Measurements from ENCODE around the gene HNRNPH3. TPM values are rescaled to one million over a fixed set of nuclear protein-coding genes. Genes with fewer than 3 reads are reported as not detected.
"Not testable (repeated sequence)": the region's sequence is repeated elsewhere in the genome, so short reads cannot be mapped to it uniquely, and the experiment has no call there.

Gene HNRNPH3
- total RNA-seq, 4 donors from 2014 or later, result 30.6 to 63.4 (median 56.3) TPM

GRCh38 chr10:68303849-68304412 lies 27.9 kb upstream of the HNRNPH3 start:
- no peak for ATAC-seq
- Histone ChIP-seq H3K27ac (no peak overlapping the region), H3K27me3 (no peaks in the 10 kb centered on the region), H3K36me3 (no peaks in the 10 kb centered on the region), H3K9me3 (no peaks in the 10 kb centered on the region), H3K4me3 (no peak overlapping the region), H3K4me1 (peaks cover 0 to 5% (median 4%) of the 10 kb centered on the region in 3 donors)
- TF ChIP-seq CTCF (IDR thresholded peaks at IDR 0.05) (no peak), POLR2A (IDR thresholded peaks at IDR 0.05) (no peak), EP300 (IDR thresholded peaks at IDR 0.05) (no peak)
- WGBS, 2 donors (ENCODE audit: low coverage in 1 of 2), result 69 to 80% methylated on average over 6 to 7 of the region's 7 CpGs

GRCh38 chr10:68305854-68306253 lies 26.0 kb upstream of the HNRNPH3 start:
- TF ChIP-seq POLR2A (IDR thresholded peaks at IDR 0.05) (no peak), CTCF (IDR thresholded peaks at IDR 0.05) (no peak), EP300 (IDR thresholded peaks at IDR 0.05) (no peak), POLR2AphosphoS5 (IDR thresholded peaks at IDR 0.05) (no peak)
- H3K4me1 ChIP-seq, result peaks cover 0 to 5% (median 4%) of the 10 kb centered on the region in 3 donors
- H3K27ac ChIP-seq, result no peak overlapping the region
- no peaks in the 10 kb centered on the region for H3K9me3 ChIP-seq
- ATAC-seq, result no peak
- H3K27me3 ChIP-seq, result no peaks in the 10 kb centered on the region
- no peak overlapping the region for H3K4me3 ChIP-seq
- 20 to 30% methylated on average over 1 of the region's 1 CpG for WGBS, 2 donors (ENCODE audit: low coverage in 1 of 2)
- H3K36me3 ChIP-seq, result no peaks in the 10 kb centered on the region

- Histone ChIP-seq H3K4me3 (no peak overlapping the region), H3K27ac (no peak overlapping the region), H3K9me3 (no peaks in the 10 kb centered on the region), H3K36me3 (no peaks in the 10 kb centered on the region), H3K4me1 (no peaks in the 10 kb centered on the region), H3K27me3 (no peaks in the 10 kb centered on the region)
- TF ChIP-seq POLR2AphosphoS5 (IDR thresholded peaks at IDR 0.05) (no peak), EP300 (IDR thresholded peaks at IDR 0.05) (no peak), CTCF (IDR thresholded peaks at IDR 0.05) (no peak), POLR2A (IDR thresholded peaks at IDR 0.05) (no peak)
- ATAC-seq, result no peak
Measured at GRCh38 chr10:68310531-68310930, 21.3 kb upstream of the HNRNPH3 start.

- H3K27me3 ChIP-seq, H3K36me3 ChIP-seq, H3K4me3 ChIP-seq, H3K27ac ChIP-seq, H3K4me1 ChIP-seq, ATAC-seq: not testable (repeated sequence)
- 100% methylated on average over 3 to 4 of the region's 6 CpGs for WGBS, 2 donors (ENCODE audit: low coverage in 1 of 2)
- H3K9me3 ChIP-seq, result peaks cover 0 to 13% (median 0%) of the 10 kb centered on the region in 3 donors
Measured at GRCh38 chr10:68314930-68315329, 16.9 kb upstream of the HNRNPH3 start.

- TF ChIP-seq POLR2AphosphoS5 (IDR thresholded peaks at IDR 0.05) (no peak), EP300 (IDR thresholded peaks at IDR 0.05) (no peak), POLR2A (IDR thresholded peaks at IDR 0.05) (no peak), CTCF (IDR thresholded peaks at IDR 0.05) (no peak)
- Histone ChIP-seq H3K4me1 (no peaks in the 10 kb centered on the region), H3K27ac (no peak overlapping the region), H3K4me3 (no peak overlapping the region), H3K36me3 (no peaks in the 10 kb centered on the region), H3K9me3 (peaks cover 0 to 13% (median 0%) of the 10 kb centered on the region in 3 donors), H3K27me3 (no peaks in the 10 kb centered on the region)
- WGBS, 2 donors (ENCODE audit: low coverage in 1 of 2), result 62 to 75% methylated on average over 1 of the region's 1 CpG
- no peak for ATAC-seq
Measured at GRCh38 chr10:68315582-68315981, 16.3 kb upstream of the HNRNPH3 start.
